Measurements from ENCODE around the gene NANS.
"Not testable (repeated sequence)": the region's sequence is repeated elsewhere in the genome, so short reads cannot be mapped to it uniquely, and the experiment has no call there.

NANS gene

GRCh38 chr9:98078895-98079294, 22.4 kb downstream of the NANS start:
- Mint-ChIP-seq H3K4me3 (no peak overlapping the region), H3K27ac (peak overlapping the region; percentile 74), H3K4me1 (ENCODE audit: low read depth) (peaks cover 73% of the 10 kb centered on the region), H3K9me3 (no peaks in the 10 kb centered on the region), H3K36me3 (ENCODE audit: low read depth) (peaks cover 74% of the 10 kb centered on the region), H3K27me3 (no peaks in the 10 kb centered on the region)
- DNase-seq, result no peak

GRCh38 chr9:98080326-98080725, 23.8 kb downstream of the NANS start:
- H3K36me3 Mint-ChIP-seq (ENCODE audit: low read depth), result peaks cover 86% of the 10 kb centered on the region
- DNase-seq, result no peak
- no peaks in the 10 kb centered on the region for H3K27me3 Mint-ChIP-seq
- no peaks in the 10 kb centered on the region for H3K9me3 Mint-ChIP-seq
- H3K27ac Mint-ChIP-seq, result peak overlapping the region; percentile 93
- peaks cover 60% of the 10 kb centered on the region for H3K4me1 Mint-ChIP-seq (ENCODE audit: low read depth)
- H3K4me3 Mint-ChIP-seq, result no peak overlapping the region

GRCh38 chr9:98080780-98081179, 24.2 kb downstream of the NANS start:
- Mint-ChIP-seq H3K4me3 (no peak overlapping the region), H3K4me1 (ENCODE audit: low read depth) (peaks cover 58% of the 10 kb centered on the region), H3K36me3 (ENCODE audit: low read depth) (peaks cover 87% of the 10 kb centered on the region), H3K27me3 (no peaks in the 10 kb centered on the region), H3K27ac (peak overlapping the region; percentile 93), H3K9me3 (no peaks in the 10 kb centered on the region)
- DNase-seq, result no peak

- peaks cover 94% of the 10 kb centered on the region for H3K36me3 Mint-ChIP-seq (ENCODE audit: low read depth)
- no peaks in the 10 kb centered on the region for H3K9me3 Mint-ChIP-seq
- H3K27me3 Mint-ChIP-seq, result no peaks in the 10 kb centered on the region
- peak overlapping the region; percentile 93 for H3K27ac Mint-ChIP-seq
- H3K4me1 Mint-ChIP-seq (ENCODE audit: low read depth), result peaks cover 59% of the 10 kb centered on the region
- no peak overlapping the region for H3K4me3 Mint-ChIP-seq
- peak; percentile 48 for DNase-seq
Observed at GRCh38 chr9:98081477-98082219, 25.1 kb downstream of the NANS start.

- Mint-ChIP-seq H3K4me3 (no peak overlapping the region), H3K4me1 (ENCODE audit: low read depth) (peaks cover 53% of the 10 kb centered on the region), H3K9me3 (no peaks in the 10 kb centered on the region), H3K36me3 (ENCODE audit: low read depth) (peaks cover 88% of the 10 kb centered on the region), H3K27ac (peak overlapping the region; percentile 93), H3K27me3 (no peaks in the 10 kb centered on the region)
- DNase-seq, result no peak
Observed at GRCh38 chr9:98083061-98083501, 26.5 kb downstream of the NANS start.

GRCh38 chr9:98083566-98084183, 27.1 kb downstream of the NANS start:
- H3K9me3 Mint-ChIP-seq, result no peaks in the 10 kb centered on the region
- no peak overlapping the region for H3K4me3 Mint-ChIP-seq
- peak overlapping the region; percentile 93 for H3K27ac Mint-ChIP-seq
- H3K4me1 Mint-ChIP-seq (ENCODE audit: low read depth), result peaks cover 51% of the 10 kb centered on the region
- no peaks in the 10 kb centered on the region for H3K27me3 Mint-ChIP-seq
- H3K36me3 Mint-ChIP-seq (ENCODE audit: low read depth), result peaks cover 88% of the 10 kb centered on the region
- DNase-seq, result no peak

GRCh38 chr9:98084396-98084795, 27.9 kb downstream of the NANS start:
- H3K36me3 Mint-ChIP-seq (ENCODE audit: low read depth), result peaks cover 83% of the 10 kb centered on the region
- no peak overlapping the region for H3K4me3 Mint-ChIP-seq
- H3K9me3 Mint-ChIP-seq, result no peaks in the 10 kb centered on the region
- H3K27me3 Mint-ChIP-seq, result no peaks in the 10 kb centered on the region
- H3K27ac Mint-ChIP-seq, result no peak overlapping the region
- peaks cover 50% of the 10 kb centered on the region for H3K4me1 Mint-ChIP-seq (ENCODE audit: low read depth)
- DNase-seq, result no peak

- Mint-ChIP-seq H3K9me3 (no peaks in the 10 kb centered on the region), H3K4me1 (ENCODE audit: low read depth) (peaks cover 50% of the 10 kb centered on the region), H3K36me3 (ENCODE audit: low read depth) (peaks cover 86% of the 10 kb centered on the region), H3K27me3 (no peaks in the 10 kb centered on the region), H3K4me3 (no peak overlapping the region), H3K27ac (peak overlapping the region; percentile 71)
- DNase-seq, result no peak
Observed at GRCh38 chr9:98085058-98085457, 28.5 kb downstream of the NANS start.

- no peak overlapping the region for H3K4me3 Mint-ChIP-seq
- H3K36me3 Mint-ChIP-seq (ENCODE audit: low read depth), result peaks cover 85% of the 10 kb centered on the region
- H3K27me3 Mint-ChIP-seq, result no peaks in the 10 kb centered on the region
- H3K9me3 Mint-ChIP-seq, result no peaks in the 10 kb centered on the region
- DNase-seq, result no peak
- peaks cover 49% of the 10 kb centered on the region for H3K4me1 Mint-ChIP-seq (ENCODE audit: low read depth)
- H3K27ac Mint-ChIP-seq, result peak overlapping the region; percentile 71
Observed at GRCh38 chr9:98085944-98086343, 29.4 kb downstream of the NANS start.

- H3K4me1 Mint-ChIP-seq (ENCODE audit: low read depth), result peaks cover 43% of the 10 kb centered on the region
- H3K27me3 Mint-ChIP-seq, result no peaks in the 10 kb centered on the region
- peaks cover 83% of the 10 kb centered on the region for H3K36me3 Mint-ChIP-seq (ENCODE audit: low read depth)
- DNase-seq, result no peak
- peak overlapping the region; percentile 71 for H3K27ac Mint-ChIP-seq
- H3K9me3 Mint-ChIP-seq, result no peaks in the 10 kb centered on the region
- no peak overlapping the region for H3K4me3 Mint-ChIP-seq
Observed at GRCh38 chr9:98086461-98086860, 29.9 kb downstream of the NANS start.

GRCh38 chr9:98087420-98088354, 31.2 kb downstream of the NANS start:
- peaks cover 31% of the 10 kb centered on the region for H3K4me1 Mint-ChIP-seq (ENCODE audit: low read depth)
- H3K27me3 Mint-ChIP-seq, result no peaks in the 10 kb centered on the region
- DNase-seq, result peak; percentile 63
- H3K36me3 Mint-ChIP-seq (ENCODE audit: low read depth), result peaks cover 80% of the 10 kb centered on the region
- no peaks in the 10 kb centered on the region for H3K9me3 Mint-ChIP-seq
- no peak overlapping the region for H3K4me3 Mint-ChIP-seq
- no peak overlapping the region for H3K27ac Mint-ChIP-seq

GRCh38 chr9:98090674-98091073, 34.1 kb downstream of the NANS start:
- Mint-ChIP-seq H3K36me3 (ENCODE audit: low read depth) (peaks cover 78% of the 10 kb centered on the region), H3K4me1 (ENCODE audit: low read depth) (peaks cover 32% of the 10 kb centered on the region)
- not testable (repeated sequence) for H3K9me3 Mint-ChIP-seq, DNase-seq, H3K4me3 Mint-ChIP-seq, H3K27me3 Mint-ChIP-seq, H3K27ac Mint-ChIP-seq

GRCh38 chr9:98091735-98092612, 35.4 kb downstream of the NANS start:
- no peak overlapping the region for H3K27ac Mint-ChIP-seq
- H3K4me3 Mint-ChIP-seq, result no peak overlapping the region
- H3K9me3 Mint-ChIP-seq, result no peaks in the 10 kb centered on the region
- H3K4me1 Mint-ChIP-seq (ENCODE audit: low read depth), result peaks cover 26% of the 10 kb centered on the region
- no peaks in the 10 kb centered on the region for H3K27me3 Mint-ChIP-seq
- peak; percentile 14 for DNase-seq
- peaks cover 79% of the 10 kb centered on the region for H3K36me3 Mint-ChIP-seq (ENCODE audit: low read depth)

GRCh38 chr9:98092613-98092931, 36.0 kb downstream of the NANS start:
- H3K4me1 Mint-ChIP-seq (ENCODE audit: low read depth), result peaks cover 30% of the 10 kb centered on the region
- peaks cover 83% of the 10 kb centered on the region for H3K36me3 Mint-ChIP-seq (ENCODE audit: low read depth)
- H3K27me3 Mint-ChIP-seq, result no peaks in the 10 kb centered on the region
- H3K9me3 Mint-ChIP-seq, result no peaks in the 10 kb centered on the region
- no peak for DNase-seq
- no peak overlapping the region for H3K27ac Mint-ChIP-seq
- H3K4me3 Mint-ChIP-seq, result no peak overlapping the region

Data from activated T-cell treated with anti-CD3 and anti-CD28 coated beads, Interleukin-2, amount 50 U/mL, for 24 hours (primary cell).